Measurements from ENCODE around the gene DIPK1C.

DIPK1C gene

GRCh38 chr18:74418023-74418422 is 39.1 kb downstream of the DIPK1C start:
- DNase-seq: no peak

DNA sequence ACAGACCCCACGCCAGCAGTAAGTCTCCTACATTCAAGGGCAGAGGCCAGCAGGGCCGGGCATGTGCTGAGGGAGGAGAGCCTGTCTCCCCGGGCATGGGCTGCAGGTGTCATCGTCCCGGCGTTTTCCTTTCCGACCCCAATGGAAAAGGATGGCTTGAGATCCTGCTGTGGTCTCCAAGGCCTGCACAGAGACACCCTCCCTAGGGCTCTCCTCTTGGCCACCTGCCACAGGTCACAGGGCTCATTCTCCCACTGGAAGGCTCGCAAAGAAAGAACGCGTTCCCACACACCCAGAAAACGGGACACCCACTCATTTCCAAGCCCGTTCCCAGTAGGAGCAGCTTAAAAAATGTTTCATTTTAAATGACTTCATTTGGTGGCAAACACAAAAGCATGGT is 41.0 kb downstream of the DIPK1C start:
- DNase-seq: no peak

GRCh38 chr18:74414953-74415515 is 42.1 kb downstream of the DIPK1C start:
- no peak for DNase-seq

GRCh38 chr18:74413836-74414235 is 43.3 kb downstream of the DIPK1C start:
- no peak for DNase-seq

DNA sequence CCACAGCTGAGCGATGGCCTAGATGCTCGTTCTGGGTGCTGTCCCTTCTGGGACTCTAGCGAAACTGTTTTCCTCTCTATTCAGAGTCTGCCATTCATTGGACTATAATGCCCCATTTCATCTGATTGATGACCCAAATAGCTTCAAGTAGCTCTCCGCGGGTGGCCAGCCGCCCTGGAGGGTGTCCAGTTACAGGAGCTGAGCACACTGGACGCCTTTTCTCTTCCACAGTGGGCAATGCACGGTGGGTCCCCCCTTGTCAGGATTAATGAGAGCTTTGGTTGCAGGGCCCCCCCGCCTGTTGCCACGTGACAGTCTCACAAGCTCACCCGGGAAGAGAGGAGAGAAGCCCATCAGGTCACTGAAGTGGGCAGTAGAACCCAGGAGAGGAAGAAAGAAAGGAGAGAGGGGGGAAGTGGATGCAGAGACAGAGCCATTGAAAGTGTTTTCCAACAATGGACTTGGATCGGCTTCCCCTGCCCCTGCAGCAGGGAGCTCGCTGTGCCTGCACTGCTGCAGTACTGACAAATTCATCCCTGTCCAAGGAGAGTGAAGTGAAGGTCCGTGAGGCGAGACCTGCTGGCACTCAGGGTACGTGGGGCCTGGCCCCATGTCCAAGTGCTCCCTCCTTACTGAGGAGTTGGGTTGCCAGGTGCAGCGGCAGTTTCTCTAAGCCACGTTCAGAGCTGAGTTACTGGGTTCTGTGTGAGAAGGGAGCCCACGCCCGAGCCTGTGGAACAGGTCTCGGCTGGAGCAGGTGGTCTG is 44.8 kb downstream of the DIPK1C start:
- DNase-seq: no peak

DNA sequence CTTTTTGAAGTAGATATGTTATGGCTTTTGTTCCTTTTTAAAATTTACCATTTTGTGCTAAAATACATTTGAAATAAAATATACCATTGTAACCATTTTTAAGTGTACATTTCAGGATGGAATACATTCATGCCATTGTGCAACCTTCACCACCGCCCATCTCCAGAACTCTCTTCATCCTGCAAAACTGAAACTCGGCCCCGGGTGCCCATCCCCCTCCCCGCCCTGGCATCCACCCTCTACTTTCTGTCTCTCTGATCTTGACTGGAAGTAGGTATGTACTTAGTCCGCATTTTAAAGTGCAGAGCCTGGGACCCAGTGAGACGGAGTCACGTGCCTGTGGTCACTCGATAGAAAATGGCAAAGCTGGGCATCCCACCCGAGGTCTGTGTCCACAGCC is 45.6 kb downstream of the DIPK1C start:
- no peak for DNase-seq

DNA sequence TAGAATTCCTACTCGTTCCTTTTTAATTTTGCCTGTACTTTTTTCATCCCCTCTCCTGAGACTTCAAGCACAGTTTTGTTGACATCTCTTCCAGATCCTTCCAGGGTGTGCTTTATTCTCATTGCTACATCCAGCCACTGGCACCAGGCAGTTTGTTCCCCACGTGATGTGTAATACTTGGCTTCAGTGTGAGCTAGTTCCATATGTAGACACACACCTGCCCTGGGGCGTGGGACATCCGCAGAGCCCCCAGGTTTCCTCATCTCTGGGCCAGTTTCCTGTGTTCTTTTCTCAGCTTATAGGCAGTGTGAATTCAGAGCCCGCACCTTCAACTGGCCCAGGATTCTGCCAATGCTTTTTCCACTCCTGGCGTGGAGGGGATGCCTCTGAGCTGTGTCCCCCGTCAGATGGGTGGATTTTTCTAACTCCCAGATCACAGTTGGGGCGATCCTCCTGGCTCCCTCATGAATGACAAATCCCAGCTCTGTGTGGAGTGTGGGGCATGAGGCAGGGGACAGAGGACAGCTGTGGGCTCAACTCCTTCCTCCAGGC is 46.6 kb downstream of the DIPK1C start:
- DNase-seq: no peak

DNA sequence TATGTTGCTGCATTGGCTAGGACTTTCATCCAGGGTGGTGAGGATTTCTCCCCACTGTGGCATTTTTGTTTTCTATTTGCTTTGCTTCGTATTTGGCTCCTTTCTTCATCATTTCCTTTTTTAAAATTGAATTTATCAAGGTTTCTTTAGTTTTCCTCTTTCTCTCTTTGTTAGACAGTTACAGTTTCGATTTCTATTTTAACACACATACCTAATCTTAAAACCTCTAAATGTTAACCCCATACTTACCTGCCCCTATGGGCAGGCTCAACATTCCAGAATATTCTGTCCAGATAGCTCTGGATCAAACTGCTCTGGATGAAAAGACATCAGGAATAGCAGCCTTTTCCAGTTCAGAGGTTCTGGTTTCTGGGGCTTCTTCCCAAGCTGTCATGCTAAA is 49.2 kb downstream of the DIPK1C start:
- DNase-seq: no peak

- DNase-seq: no peak
Measured at GRCh38 chr18:74402806-74403433, 54.2 kb downstream of the DIPK1C start.

DNA sequence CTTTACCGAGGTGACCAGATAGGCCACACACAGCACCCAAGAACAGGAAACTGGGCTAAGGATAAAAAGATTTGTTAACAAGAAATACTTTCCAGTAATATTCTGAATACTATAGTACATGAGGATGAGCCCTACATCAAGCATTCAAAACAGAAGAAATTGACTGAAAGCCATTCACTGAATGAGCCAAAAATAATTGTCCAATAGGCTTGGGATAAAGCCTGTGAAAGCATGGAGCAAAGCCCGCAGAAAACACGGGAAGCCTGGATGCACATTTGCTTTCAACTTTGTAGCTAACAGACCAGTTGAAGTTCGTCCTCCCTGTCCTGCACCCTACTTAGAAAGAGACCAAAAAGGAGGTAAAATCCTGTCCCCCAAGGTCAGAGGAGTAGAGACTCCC is 56.3 kb downstream of the DIPK1C start:
- no peak for DNase-seq

GRCh38 chr18:74399091-74399887 is 57.8 kb downstream of the DIPK1C start:
- no peak for DNase-seq

DNA sequence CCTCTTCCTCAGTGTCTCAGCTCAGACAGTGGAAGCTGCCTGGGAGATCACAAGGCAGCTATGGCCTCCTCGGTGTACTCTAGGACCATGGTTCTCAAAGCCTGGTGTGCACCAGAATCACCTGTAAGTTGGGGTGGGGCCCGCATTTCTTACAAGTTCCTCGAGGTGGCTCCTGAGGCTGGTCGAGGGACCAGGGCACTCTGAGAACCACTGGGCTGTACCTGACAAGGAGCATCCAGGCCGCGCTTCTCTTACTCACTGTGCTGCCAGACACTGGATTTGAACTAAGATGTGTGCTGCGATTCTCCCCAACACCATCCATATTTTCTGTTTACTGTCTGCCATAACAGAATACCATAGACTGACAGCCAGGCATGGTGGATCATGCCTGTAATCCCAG is 59.5 kb downstream of the DIPK1C start:
- DNase-seq: no peak

DNA sequence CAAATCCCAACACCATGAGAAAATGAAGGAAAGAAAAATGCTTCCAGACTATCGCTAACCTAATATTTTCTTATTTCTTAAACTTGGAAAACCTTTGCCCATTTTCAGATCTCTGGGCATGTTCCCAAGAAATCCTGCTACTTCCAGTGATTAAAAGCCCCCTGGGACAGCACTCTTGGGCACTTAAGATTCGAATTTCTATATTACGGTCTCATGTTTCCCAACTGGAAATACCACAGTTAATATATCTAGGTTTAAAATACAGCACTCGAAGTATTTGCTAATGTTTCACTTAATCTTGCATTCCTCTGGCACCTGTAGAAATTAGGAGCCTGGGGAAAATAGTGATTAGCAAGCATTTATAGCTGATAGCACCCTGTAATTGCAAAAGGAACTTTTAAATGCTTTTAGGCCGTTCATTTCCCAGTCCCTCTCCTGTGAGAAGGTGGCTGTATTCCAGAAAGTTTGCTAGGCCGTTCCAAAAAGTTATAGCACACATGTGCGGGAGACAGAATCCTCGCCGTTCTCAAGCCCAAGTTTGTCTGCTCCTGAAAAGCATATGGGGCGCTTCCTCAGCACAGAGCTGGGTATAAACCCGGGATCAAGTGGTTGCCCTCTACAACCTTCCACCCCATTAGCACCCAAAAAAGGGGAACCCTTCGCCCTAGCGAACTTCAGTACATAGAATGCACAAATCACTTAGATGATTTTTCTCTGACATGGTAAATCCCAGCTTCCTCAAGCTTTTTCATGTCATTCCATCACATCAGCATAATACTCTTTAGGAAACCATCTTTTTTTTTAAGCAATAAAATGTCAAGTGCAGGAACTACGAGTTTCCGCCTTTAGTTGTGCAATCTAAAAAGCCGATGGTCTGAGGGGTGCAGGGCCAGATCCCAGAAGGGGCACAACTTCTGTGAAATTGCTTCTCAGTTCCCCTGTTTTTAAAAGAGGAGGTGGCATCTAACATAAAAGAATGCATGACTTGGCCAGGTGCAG is 60.6 kb downstream of the DIPK1C start:
- no peak for DNase-seq

DNA sequence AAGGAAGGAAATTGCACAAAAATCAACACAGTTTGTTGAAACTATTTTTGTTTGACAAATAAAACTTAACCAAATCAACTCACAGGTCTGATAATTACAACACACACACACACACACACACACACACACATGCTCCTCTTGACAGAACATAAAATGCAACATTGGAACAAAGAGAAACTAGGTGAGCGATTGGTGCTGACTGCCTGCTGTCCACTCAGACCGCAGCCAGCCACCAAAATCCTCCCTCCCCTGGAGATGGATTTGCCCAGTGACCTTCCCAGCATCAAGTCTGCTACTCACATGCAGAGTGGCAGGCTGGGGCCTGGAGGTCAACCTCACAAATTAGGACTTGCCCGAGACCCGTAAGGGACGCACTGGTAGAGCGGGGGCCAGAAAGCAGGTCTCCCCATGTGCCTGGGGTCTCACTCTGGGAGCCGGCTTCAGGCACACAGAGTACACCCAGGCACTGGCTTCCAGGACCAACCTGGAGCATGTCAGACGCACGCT is 61.4 kb downstream of the DIPK1C start:
- DNase-seq: no peak

- DNase-seq: no peak
Measured at GRCh38 chr18:74395006-74395405, 62.1 kb downstream of the DIPK1C start.

- DNase-seq: no peak
Measured at GRCh38 chr18:74392323-74392722, 64.8 kb downstream of the DIPK1C start.

GRCh38 chr18:74390900-74391299 is 66.2 kb downstream of the DIPK1C start:
- no peak for DNase-seq

DNA sequence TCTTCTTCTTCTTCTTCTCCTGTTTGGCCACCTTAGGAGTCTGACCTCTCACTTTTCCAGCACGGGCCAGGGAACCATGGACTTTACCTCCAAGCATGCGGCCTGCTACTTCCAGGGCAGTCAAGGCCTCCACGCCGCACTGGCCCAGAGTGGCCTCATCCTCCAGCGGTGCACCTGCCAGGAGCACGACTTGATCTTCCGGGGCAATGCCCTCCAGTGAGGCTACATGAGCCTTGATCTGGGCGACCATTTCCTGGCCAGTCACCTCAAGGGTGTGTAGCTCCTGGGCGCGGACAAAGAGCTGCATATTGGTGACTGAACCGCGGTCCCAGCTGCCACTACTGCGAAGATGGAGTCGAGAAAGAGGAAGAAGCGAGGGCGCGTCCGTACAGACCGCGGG is 67.1 kb downstream of the DIPK1C start:
- no peak for DNase-seq

DNA sequence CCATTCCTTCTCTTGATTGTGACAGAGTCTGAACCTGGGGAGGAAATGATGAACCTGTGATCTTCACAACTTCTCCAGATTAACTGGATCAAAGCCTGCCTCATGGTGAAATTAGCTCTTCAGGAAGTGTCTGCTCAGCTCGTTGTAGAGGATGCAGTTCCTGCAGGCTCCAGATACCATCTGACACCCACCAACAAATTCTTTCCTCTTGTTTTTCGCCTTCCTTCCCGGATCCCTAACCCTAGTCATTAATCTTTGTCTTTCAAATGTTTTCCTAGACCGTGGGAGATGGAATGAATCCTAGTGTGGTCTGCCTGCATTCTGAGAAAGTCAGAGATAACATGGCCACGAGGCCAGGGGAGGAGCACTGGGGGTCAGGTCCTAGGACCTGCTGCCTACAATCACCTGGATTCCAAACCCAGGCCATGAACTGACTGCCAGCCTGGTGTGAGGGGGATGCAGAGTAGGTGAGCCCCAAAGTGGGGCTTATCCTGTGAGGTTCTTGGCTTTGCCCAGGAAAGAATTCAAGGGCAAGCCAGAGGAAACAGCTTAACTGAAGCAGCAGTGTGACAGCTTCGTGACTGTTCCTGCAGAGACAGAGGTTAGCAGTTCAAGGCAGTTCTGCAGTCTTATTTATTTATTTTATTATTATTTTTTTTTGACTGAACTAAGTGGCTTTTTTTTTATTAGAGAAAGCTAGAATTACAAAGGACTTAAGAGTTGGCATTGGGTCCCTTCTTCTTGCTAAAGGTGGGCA is 67.8 kb downstream of the DIPK1C start:
- DNase-seq: no peak

- DNase-seq: no peak
Measured at GRCh38 chr18:74388227-74388626, 68.9 kb downstream of the DIPK1C start.

- no peak for DNase-seq
Measured at GRCh38 chr18:74387383-74387782, 69.7 kb downstream of the DIPK1C start.
